ENCODE measurements around the gene PTPN18.

Gene PTPN18

DNA sequence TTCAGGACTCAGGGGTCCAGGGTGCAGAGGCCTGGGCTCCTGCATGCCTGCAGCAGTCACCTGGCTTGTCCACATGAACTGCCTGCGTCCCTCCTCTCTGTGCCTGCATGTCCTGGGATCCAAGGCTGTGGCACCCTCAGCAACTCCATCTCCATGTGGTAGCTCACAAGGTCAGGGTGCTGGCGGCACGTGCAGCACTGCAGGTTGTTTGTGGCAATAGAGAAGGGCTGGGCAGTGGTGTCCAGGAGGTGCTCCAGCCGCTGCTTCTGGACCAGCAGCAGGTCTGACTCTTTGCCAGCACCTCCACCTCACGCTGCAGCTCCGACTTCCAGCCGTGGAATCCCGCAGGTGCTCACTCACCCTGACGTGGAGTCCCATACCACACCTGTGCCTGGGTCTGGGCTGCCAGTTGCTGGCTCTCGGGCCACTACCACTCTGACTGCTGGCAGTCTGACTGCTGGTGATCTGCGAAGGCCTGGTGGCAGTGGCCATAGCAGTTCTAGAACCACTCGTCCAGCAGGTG lies 42.0 kb upstream of the PTPN18 start:
- Histone ChIP-seq H3K9ac (ENCODE audit: low read depth, low read length) (no peak overlapping the region), H3K4me1 (ENCODE audit: insufficient read depth, low read length) (no peaks in the 10 kb centered on the region), H3K27ac (ENCODE audit: low read length) (no peak overlapping the region), H3K27me3 (ENCODE audit: insufficient read depth, low read length, poor library complexity) (no peaks in the 10 kb centered on the region), H2AFZ (ENCODE audit: low read depth, low read length) (no peak overlapping the region), H3K4me2 (ENCODE audit: insufficient read depth, low read length) (no peak overlapping the region), H3K36me3 (ENCODE audit: insufficient read depth, low read length) (no peaks in the 10 kb centered on the region), H3K79me2 (ENCODE audit: insufficient read depth, low read length) (no peaks in the 10 kb centered on the region), H4K20me1 (ENCODE audit: insufficient read depth, low read length) (peaks cover 3% of the 10 kb centered on the region; the same call in 1 of the 2 replicates), H3K4me3 (ENCODE audit: low read depth in 1 of 2, low read length in 2 of 2) (no peak overlapping the region), H3K9me3 (ENCODE audit: insufficient read depth, low read length, severe bottlenecking) (no peaks in the 10 kb centered on the region)
- ATAC-seq (ENCODE audit: insufficient read depth, low read depth) (no peak), DNase-seq (no peak)
- TF ChIP-seq CTCF (IDR thresholded peaks at IDR 0.05; ENCODE audit: borderline replicate concordance, extremely low read depth, low read length, poor library complexity, severe bottlenecking) (no peak), EZH2 (IDR thresholded peaks at IDR 0.05; ENCODE audit: borderline replicate concordance, low read depth, low read length, severe bottlenecking) (no peak)

DNA sequence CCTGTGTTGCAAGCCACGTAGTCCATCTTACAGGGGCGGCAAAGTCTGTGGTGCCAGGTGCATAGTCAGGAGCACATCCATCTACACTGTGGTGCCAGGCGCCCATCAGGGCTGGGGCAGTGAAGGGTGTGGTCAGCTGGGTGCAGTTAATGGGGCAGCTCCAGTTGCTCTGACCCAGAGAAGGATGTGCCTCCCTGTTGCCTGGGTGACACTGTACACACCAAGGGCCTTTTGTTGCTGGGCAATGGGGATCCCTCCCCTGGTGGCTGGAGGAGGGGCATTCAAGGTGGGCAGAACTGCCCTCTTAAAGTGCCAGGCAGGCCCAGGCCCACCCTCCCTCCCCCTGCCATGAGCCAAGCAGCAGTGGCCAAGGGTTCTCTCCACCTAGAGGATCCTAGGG lies 41.5 kb upstream of the PTPN18 start:
- H4K20me1 ChIP-seq (ENCODE audit: insufficient read depth, low read length): peaks cover 3% of the 10 kb centered on the region; the same call in 1 of the 2 replicates
- no peak overlapping the region for H3K4me2 ChIP-seq (ENCODE audit: insufficient read depth, low read length)
- H3K27me3 ChIP-seq (ENCODE audit: insufficient read depth, low read length, poor library complexity): no peaks in the 10 kb centered on the region
- H3K9me3 ChIP-seq (ENCODE audit: insufficient read depth, low read length, severe bottlenecking): no peaks in the 10 kb centered on the region
- no peaks in the 10 kb centered on the region for H3K79me2 ChIP-seq (ENCODE audit: insufficient read depth, low read length)
- no peak for TF ChIP-seq EZH2 (IDR thresholded peaks at IDR 0.05; ENCODE audit: borderline replicate concordance, low read depth, low read length, severe bottlenecking)
- no peak for TF ChIP-seq CTCF (IDR thresholded peaks at IDR 0.05; ENCODE audit: borderline replicate concordance, extremely low read depth, low read length, poor library complexity, severe bottlenecking)
- no peak overlapping the region for H2AFZ ChIP-seq (ENCODE audit: low read depth, low read length)
- no peak overlapping the region for H3K9ac ChIP-seq (ENCODE audit: low read depth, low read length)
- no peaks in the 10 kb centered on the region for H3K36me3 ChIP-seq (ENCODE audit: insufficient read depth, low read length)
- no peak for DNase-seq
- no peak overlapping the region for H3K27ac ChIP-seq (ENCODE audit: low read length)
- no peak overlapping the region for H3K4me3 ChIP-seq (ENCODE audit: low read depth in 1 of 2, low read length in 2 of 2)
- ATAC-seq (ENCODE audit: insufficient read depth, low read depth): no peak
- H3K4me1 ChIP-seq (ENCODE audit: insufficient read depth, low read length): no peaks in the 10 kb centered on the region

DNA sequence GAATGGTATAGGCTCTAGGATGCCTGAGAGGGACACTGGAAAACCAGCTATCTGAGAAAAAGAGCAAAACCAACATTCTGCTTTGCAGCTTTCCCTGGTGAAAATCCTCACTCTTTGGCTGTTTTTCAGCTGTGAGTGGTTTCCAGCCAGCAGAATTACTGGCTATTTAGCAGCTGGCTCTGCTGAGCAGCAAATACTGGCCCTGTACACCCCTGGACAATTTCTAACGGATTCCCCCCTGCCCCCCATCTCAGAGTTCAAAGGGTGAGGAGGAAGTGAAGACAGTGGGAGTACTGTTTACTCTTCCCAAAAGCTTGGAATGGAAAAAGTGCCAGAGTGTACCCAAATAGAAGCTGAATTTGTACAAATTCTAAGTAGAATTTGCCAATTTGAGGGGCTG lies 39.3 kb upstream of the PTPN18 start:
- Histone ChIP-seq H3K36me3 (ENCODE audit: insufficient read depth, low read length) (no peaks in the 10 kb centered on the region), H3K9ac (ENCODE audit: low read depth, low read length) (no peak overlapping the region), H2AFZ (ENCODE audit: low read depth, low read length) (no peak overlapping the region), H4K20me1 (ENCODE audit: insufficient read depth, low read length) (no peaks in the 10 kb centered on the region), H3K27ac (ENCODE audit: low read length) (no peak overlapping the region), H3K4me2 (ENCODE audit: insufficient read depth, low read length) (no peak overlapping the region), H3K79me2 (ENCODE audit: insufficient read depth, low read length) (no peaks in the 10 kb centered on the region), H3K4me3 (ENCODE audit: low read depth in 1 of 2, low read length in 2 of 2) (no peak overlapping the region), H3K9me3 (ENCODE audit: insufficient read depth, low read length, severe bottlenecking) (no peaks in the 10 kb centered on the region), H3K4me1 (ENCODE audit: insufficient read depth, low read length) (no peaks in the 10 kb centered on the region), H3K27me3 (ENCODE audit: insufficient read depth, low read length, poor library complexity) (no peaks in the 10 kb centered on the region)
- TF ChIP-seq CTCF (IDR thresholded peaks at IDR 0.05; ENCODE audit: borderline replicate concordance, extremely low read depth, low read length, poor library complexity, severe bottlenecking) (no peak), EZH2 (IDR thresholded peaks at IDR 0.05; ENCODE audit: borderline replicate concordance, low read depth, low read length, severe bottlenecking) (no peak)
- no peak for DNase-seq
- ATAC-seq (ENCODE audit: insufficient read depth, low read depth): no peak

- no peak overlapping the region for H2AFZ ChIP-seq (ENCODE audit: low read depth, low read length)
- no peaks in the 10 kb centered on the region for H3K27me3 ChIP-seq (ENCODE audit: insufficient read depth, low read length, poor library complexity)
- H3K4me2 ChIP-seq (ENCODE audit: insufficient read depth, low read length): no peak overlapping the region
- H3K4me3 ChIP-seq (ENCODE audit: low read depth in 1 of 2, low read length in 2 of 2): no peak overlapping the region
- H4K20me1 ChIP-seq (ENCODE audit: insufficient read depth, low read length): no peaks in the 10 kb centered on the region
- no peak for TF ChIP-seq EZH2 (IDR thresholded peaks at IDR 0.05; ENCODE audit: borderline replicate concordance, low read depth, low read length, severe bottlenecking)
- no peak for TF ChIP-seq CTCF (IDR thresholded peaks at IDR 0.05; ENCODE audit: borderline replicate concordance, extremely low read depth, low read length, poor library complexity, severe bottlenecking)
- H3K9ac ChIP-seq (ENCODE audit: low read depth, low read length): no peak overlapping the region
- H3K36me3 ChIP-seq (ENCODE audit: insufficient read depth, low read length): no peaks in the 10 kb centered on the region
- H3K9me3 ChIP-seq (ENCODE audit: insufficient read depth, low read length, severe bottlenecking): no peaks in the 10 kb centered on the region
- no peak for ATAC-seq (ENCODE audit: insufficient read depth, low read depth)
- H3K79me2 ChIP-seq (ENCODE audit: insufficient read depth, low read length): no peaks in the 10 kb centered on the region
- no peak for DNase-seq
- H3K4me1 ChIP-seq (ENCODE audit: insufficient read depth, low read length): no peaks in the 10 kb centered on the region
- H3K27ac ChIP-seq (ENCODE audit: low read length): no peak overlapping the region
Observed at GRCh38 chr2:130318906-130319305, 37.0 kb upstream of the PTPN18 start.

Measured in DND-41 (cell line).